Activated naive CD4-positive, alpha-beta T cell (primary cell): Measurements from ENCODE around the gene SFPQ.
"Not testable (repeated sequence)": the region's sequence is repeated elsewhere in the genome, so short reads cannot be mapped to it uniquely, and the experiment has no call there.

Experiments used
- DNase-seq, 4 experiments: peaks; one replicate each; lab custom pipeline; 2025; lab: John Stamatoyannopoulos, UW

The SFPQ gene, protein sequence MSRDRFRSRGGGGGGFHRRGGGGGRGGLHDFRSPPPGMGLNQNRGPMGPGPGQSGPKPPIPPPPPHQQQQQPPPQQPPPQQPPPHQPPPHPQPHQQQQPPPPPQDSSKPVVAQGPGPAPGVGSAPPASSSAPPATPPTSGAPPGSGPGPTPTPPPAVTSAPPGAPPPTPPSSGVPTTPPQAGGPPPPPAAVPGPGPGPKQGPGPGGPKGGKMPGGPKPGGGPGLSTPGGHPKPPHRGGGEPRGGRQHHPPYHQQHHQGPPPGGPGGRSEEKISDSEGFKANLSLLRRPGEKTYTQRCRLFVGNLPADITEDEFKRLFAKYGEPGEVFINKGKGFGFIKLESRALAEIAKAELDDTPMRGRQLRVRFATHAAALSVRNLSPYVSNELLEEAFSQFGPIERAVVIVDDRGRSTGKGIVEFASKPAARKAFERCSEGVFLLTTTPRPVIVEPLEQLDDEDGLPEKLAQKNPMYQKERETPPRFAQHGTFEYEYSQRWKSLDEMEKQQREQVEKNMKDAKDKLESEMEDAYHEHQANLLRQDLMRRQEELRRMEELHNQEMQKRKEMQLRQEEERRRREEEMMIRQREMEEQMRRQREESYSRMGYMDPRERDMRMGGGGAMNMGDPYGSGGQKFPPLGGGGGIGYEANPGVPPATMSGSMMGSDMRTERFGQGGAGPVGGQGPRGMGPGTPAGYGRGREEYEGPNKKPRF

GRCh38 chr1:35192853-35193664 is at the start of gene SFPQ:
Gene SFPQ (minus strand): TSS chr1:35193145. CDS start chr1:35193049, 96 bp downstream.
- peak; percentile 92 to 98 (median 94) for DNase-seq

GRCh38 chr1:35236772-35237171 is 43.8 kb upstream of the SFPQ start:
- DNase-seq = not testable (repeated sequence)

DNA sequence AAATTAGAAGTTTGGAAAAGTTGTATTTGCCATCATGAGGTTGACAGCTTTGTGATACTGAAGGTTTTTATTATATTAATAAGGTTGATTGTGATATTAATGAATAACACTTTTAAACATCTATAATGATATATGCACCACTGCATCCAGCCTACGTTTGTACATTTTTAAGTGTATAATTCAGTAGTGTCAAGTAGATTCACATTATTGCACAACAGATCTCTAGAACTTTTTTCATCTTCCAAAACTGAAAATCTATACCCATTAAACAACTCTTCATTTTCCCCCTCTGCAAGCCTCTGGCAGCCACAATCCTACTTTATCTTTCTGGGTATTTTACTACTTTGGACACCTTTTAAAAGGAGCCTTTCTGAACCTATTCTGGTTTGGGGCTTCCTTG is 38.3 kb upstream of the SFPQ start:
- no peak for DNase-seq

DNA sequence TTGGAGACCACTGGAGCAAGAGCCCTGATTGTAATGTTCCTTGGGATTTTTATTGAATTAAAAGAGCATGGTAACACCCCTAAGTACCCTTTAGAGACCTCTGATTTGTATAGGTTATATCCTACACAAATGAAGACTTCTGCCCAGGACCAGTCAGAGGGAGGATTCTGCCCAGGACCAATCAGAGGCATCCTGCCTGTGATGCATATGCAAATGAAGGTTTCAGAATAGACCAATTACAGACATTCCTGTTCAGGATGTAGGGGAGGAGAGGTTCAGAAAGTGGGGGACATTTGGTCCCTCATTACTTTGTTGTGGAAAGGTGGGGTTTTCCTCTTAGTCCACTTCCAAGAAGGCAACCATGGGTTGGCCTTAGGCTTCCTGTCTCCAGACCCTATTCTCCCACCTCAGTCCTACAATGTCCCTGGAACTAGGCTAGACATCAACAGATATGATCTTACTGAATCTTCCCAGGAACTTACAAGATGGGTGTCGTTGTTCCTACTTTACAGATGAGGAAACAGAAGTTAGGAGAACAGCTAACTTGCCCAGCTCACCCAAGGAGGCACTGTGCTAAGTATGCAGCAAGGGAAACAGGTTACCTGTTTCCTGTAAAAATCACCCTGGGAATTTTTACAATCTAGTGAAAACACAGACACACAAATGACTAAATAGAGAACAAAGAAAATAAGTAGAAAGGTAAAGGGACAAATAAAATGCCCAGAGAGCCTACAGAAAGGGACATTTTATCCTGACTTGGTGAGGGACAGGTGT is 36.8 kb upstream of the SFPQ start:
- no peak for DNase-seq

DNA sequence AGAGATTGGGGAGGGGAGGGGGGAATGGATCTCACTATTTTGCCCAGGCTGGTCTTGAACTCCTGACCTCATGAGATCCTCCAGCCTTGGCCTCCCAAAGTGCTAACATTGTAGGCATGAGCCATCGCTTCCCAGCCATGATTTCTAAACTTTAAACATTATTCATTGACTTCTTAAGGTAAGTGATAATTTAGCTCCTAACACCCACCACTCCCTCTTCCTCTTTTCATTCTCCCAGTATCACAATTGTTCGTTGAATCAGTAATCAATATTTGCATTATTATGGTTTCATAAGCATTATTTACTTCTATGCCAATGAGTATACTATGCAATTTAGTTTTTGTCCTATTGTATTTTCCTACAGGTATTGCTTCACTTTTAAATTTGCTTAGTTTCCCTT is 33.6 kb upstream of the SFPQ start:
- DNase-seq = no peak

DNA sequence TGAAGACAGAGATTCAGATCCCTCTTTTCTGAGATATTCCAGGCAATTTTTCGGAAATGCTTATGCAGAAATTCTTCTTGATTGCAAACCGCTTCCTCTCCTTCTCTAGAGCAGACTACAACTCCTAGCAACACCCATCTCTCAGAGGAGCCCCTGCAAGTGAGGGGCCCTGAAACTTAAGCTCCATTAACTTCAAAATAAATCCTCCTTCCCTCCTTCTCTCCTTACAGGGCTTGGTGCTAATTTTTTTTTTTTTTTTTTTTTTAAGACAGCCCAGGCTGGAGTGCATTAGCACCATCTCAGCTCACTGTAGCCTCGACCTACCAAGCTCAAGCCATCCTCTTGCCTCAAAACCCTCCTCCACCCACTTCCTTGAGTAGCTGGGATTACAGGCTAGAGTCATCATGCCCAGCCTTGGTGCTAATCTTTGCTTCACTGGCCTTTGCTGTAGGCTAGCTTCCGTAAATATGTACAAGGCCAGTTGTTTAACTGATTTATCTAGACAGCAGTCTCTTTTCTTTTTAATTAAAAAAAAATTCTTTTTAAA is 30.2 kb upstream of the SFPQ start:
- no peak for DNase-seq

- no peak for DNase-seq
Observed at GRCh38 chr1:35222322-35223083, 29.6 kb upstream of the SFPQ start.

DNA sequence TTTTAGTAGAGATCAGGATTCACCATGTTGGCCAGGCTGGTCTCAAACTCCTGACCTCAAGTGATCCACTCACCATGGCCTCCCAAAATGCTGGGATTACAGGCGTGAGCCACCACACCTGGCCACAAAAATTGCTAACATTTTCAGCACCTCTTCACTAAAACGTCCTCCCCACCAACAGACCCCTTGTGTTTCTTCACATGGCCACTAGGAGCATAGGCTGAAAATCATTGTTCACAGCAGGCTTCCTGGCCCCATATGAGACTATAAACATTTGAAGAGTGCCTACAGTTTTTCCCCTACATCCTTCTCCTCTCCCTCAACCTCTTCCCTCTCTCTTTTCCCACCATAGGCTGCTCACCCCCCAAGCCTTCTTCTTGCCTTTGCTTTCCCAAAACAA is 28.0 kb upstream of the SFPQ start:
- no peak for DNase-seq

DNA sequence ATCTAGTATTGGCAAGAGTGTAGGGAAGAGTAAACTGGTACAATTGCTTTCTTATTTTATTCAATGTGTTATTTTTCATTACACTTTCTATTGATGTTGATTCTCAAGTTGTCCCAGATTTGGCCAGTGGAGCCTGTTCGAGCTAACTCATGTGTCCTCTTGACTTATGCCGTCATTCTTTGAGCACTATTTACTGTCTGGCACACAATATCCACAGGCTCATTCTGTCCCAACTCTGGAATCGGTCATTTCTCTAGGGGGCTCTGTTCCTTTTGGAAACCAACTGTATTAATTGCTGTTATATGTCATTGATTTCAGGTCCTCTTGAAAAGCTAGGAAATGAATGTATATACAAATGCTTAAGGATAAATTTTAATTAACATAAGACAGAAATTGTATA is 22.4 kb upstream of the SFPQ start:
- no peak for DNase-seq

GRCh38 chr1:35211120-35211414 is 18.1 kb upstream of the SFPQ start:
- DNase-seq = no peak

DNA sequence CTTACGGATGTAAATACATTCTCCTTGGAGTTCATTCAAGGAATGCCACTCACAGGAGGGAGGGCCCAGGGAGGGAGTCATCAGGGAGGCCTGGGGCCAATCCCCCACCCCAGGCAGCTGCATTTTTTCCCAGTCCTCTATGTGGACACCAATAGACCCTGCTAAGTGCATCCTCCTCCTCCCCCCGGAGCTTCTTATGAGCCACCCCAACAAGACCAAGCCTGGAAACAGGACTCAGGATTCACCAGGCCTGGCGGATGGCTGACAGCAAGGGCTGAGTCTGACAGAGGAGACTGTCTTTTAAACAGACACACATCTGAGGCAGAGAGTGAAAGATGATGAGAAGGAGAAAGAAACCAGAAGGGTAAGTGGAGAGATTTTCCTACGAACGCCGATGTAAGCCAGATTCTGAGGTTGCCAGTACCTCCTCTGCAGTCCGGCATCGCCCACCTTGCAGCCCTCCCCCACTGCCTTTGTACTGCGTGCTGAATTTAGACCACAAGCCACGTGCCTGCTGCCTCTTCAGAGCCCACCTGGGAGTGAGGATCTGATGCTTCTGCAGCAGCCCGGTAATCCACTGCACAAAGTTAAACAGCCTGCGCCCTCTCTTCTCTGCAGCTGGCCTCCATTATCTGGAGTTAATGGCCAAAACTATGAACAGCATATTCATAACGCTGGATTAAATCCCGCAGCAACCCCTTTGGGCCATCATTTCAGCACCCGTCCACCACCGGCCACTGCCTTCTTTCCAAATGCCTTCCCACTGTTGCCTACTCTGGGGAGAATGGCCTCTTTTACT is 17.6 kb upstream of the SFPQ start:
- no peak for DNase-seq

DNA sequence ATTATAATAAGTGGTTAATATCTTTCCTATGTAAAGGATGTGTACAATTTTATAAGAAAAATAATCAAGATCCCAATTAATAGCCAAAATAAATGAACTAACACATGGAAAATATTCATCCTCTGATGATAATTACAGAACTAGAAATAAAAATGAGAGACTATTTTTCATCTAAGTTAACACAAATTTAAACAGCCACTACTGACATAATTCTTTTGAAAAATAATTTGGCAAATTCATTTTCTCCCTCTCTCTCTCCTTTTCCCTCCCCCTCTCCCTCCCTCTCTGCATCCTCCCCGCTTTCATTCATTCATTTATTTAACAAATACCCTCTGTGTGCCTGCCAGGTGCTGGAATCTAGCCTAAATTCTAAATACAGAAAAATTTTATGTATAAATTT is 10.3 kb upstream of the SFPQ start:
- no peak for DNase-seq

GRCh38 chr1:35202048-35202719 is 9.2 kb upstream of the SFPQ start:
- peak in 3 of 4 experiments; percentile 5 to 42 (median 39) for DNase-seq

- no peak for DNase-seq
Observed at GRCh38 chr1:35201631-35202030, 8.7 kb upstream of the SFPQ start.

DNA sequence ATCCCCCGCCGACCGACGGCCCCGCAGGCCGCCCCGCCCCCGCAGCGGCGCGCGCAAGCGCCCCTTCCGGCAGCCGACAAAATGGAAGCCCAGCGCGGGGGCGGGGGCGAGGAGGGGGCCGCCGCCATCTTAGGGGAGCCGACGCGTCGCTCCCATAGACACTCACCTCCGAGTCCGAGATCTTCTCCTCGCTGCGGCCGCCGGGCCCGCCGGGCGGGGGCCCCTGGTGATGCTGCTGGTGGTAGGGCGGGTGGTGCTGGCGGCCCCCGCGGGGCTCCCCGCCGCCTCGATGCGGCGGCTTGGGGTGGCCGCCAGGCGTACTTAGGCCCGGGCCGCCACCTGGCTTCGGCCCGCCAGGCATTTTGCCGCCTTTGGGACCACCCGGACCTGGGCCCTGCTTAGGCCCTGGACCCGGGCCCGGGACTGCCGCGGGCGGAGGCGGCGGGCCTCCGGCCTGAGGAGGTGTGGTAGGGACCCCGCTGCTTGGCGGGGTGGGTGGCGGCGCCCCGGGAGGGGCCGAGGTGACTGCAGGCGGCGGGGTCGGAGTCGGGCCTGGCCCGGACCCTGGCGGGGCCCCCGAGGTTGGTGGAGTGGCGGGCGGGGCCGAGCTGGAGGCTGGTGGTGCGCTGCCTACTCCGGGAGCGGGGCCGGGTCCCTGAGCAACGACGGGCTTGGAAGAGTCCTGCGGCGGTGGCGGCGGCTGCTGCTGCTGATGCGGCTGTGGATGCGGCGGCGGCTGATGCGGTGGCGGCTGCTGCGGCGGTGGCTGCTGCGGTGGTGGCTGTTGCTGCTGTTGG is 691 bp downstream of the SFPQ start:
- DNase-seq = peak; percentile 78 to 89 (median 80)

DNA sequence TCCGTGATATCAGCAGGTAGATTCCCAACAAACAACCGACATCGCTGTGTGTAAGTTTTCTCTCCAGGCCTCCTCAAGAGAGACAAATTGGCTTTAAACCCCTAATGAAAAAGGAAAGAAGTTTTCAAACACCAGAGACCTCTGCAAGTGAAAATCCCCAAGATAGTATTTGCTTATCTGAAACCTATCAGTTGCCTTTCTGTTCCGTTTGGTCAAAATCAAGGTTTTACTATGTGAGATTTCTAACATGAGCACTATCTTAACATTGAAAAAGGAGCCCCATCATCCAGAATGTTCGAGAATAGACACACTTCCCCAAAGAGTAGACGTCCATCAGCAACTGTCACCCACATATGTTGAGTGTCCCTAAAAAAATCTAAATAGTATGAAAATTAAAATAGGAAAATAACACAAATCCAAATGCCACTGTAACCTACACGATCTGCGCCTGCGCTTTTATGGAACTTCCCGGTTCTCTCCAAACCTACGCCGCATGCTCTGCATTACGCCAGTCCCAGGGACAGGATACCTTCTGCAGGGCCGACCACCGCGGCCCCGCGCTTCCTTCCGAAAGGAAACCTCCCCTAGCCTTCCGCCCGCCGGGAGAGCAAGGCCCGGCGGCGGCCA is 1.4 kb downstream of the SFPQ start:
- no peak for DNase-seq

GRCh38 chr1:35190784-35191183 is 2.2 kb downstream of the SFPQ start:
- no peak for DNase-seq
